ENCODE data around the gene EFNB2. TPM values are rescaled to one million over a fixed set of nuclear protein-coding genes. Genes with fewer than 3 reads are reported as not detected.

EFNB2 gene
- total RNA-seq, 1 donor from 2014 or later, result 10.1 TPM

GRCh38 chr13:106522898-106523525 lies 12.4 kb downstream of the EFNB2 start:
- H3K27me3 ChIP-seq (ENCODE audit: low read depth), result no peaks in the 10 kb centered on the region
- no peaks in the 10 kb centered on the region for H3K36me3 ChIP-seq
- H3K4me3 ChIP-seq, result peak overlapping the region; percentile 8
- intact Hi-C loops (cut with micrococcal nuclease), result loop anchor here (10.0 kb wide), 1 partner anchor 438 kb away; no protein-coding TSS in a partner anchor
- H3K27ac ChIP-seq (replicated peaks), result peak overlapping the region; percentile 39
- no peak for DNase-seq
- H3K9me3 ChIP-seq (replicated peaks), result no peaks in the 10 kb centered on the region
- peaks cover 37% of the 10 kb centered on the region for H3K4me1 ChIP-seq
- TF ChIP-seq CTCF (IDR thresholded peaks at IDR 0.05; ENCODE audit: borderline replicate concordance), result no peak

GRCh38 chr13:106522112-106522705 lies 13.3 kb downstream of the EFNB2 start:
- Histone ChIP-seq H3K27ac (replicated peaks) (no peak overlapping the region), H3K4me3 (no peak overlapping the region), H3K9me3 (replicated peaks) (no peaks in the 10 kb centered on the region), H3K27me3 (ENCODE audit: low read depth) (no peaks in the 10 kb centered on the region), H3K36me3 (no peaks in the 10 kb centered on the region), H3K4me1 (peaks cover 36% of the 10 kb centered on the region)
- DNase-seq, result no peak
- TF ChIP-seq CTCF (IDR thresholded peaks at IDR 0.05; ENCODE audit: borderline replicate concordance), result no peak
- intact Hi-C loops (cut with micrococcal nuclease), result loop anchor here (10.0 kb wide), 1 partner anchor 437 kb away; no protein-coding TSS in a partner anchor

- intact Hi-C loops (cut with micrococcal nuclease), result loop anchor here (10.0 kb wide), 1 partner anchor 436 kb away; no protein-coding TSS in a partner anchor
- H3K4me1 ChIP-seq, result peaks cover 38% of the 10 kb centered on the region
Measured at GRCh38 chr13:106521095-106521799, 14.2 kb downstream of the EFNB2 start.

GRCh38 chr13:106520251-106521054 lies 15.0 kb downstream of the EFNB2 start:
- Histone ChIP-seq H3K27ac (replicated peaks) (no peak overlapping the region), H3K4me1 (peaks cover 37% of the 10 kb centered on the region), H3K9me3 (replicated peaks) (no peaks in the 10 kb centered on the region), H3K27me3 (ENCODE audit: low read depth) (no peaks in the 10 kb centered on the region), H3K36me3 (no peaks in the 10 kb centered on the region), H3K4me3 (no peak overlapping the region)
- intact Hi-C loops (cut with micrococcal nuclease), result loop anchor here (10.0 kb wide), 1 partner anchor 436 kb away; no protein-coding TSS in a partner anchor
- peak; percentile 63 for TF ChIP-seq CTCF (IDR thresholded peaks at IDR 0.05; ENCODE audit: borderline replicate concordance)
- no peak for DNase-seq

More at GRCh38 chr13:106521095-106521799, 14.2 kb downstream of the EFNB2 start:
- DNase-seq, result no peak
- H3K9me3 ChIP-seq (replicated peaks), result no peaks in the 10 kb centered on the region
- no peak overlapping the region for H3K4me3 ChIP-seq
- H3K27ac ChIP-seq (replicated peaks), result no peak overlapping the region
- H3K27me3 ChIP-seq (ENCODE audit: low read depth), result no peaks in the 10 kb centered on the region
- H3K36me3 ChIP-seq, result no peaks in the 10 kb centered on the region
- TF ChIP-seq CTCF (IDR thresholded peaks at IDR 0.05; ENCODE audit: borderline replicate concordance), result no peak

- no peaks in the 10 kb centered on the region for H3K36me3 ChIP-seq
- H3K27ac ChIP-seq (replicated peaks), result no peak overlapping the region
- H3K9me3 ChIP-seq (replicated peaks), result no peaks in the 10 kb centered on the region
- intact Hi-C loops (cut with micrococcal nuclease), result no loop called here
- no peak overlapping the region for H3K4me3 ChIP-seq
- no peaks in the 10 kb centered on the region for H3K27me3 ChIP-seq (ENCODE audit: low read depth)
- DNase-seq, result no peak
- peaks cover 48% of the 10 kb centered on the region for H3K4me1 ChIP-seq
- no peak for TF ChIP-seq CTCF (IDR thresholded peaks at IDR 0.05; ENCODE audit: borderline replicate concordance)
Measured at GRCh38 chr13:106518512-106518911, 16.9 kb downstream of the EFNB2 start.
